Heart left ventricle (tissue), 16 donors: ENCODE results near the gene RUFY1. TPM values are rescaled to one million over a fixed set of nuclear protein-coding genes. Genes with fewer than 3 reads are reported as not detected.

ENCODE experiments used
- ATAC-seq, 4 donors: fragments of 200-7000 bp; cut with Tn5 transposase; one replicate each; pipeline ENCODE4 v1.9.1; 2020 to 2022; ENCODE audit warnings: moderate library complexity in 4 of 4, mild to moderate bottlenecking in 3 of 4, moderate number of reproducible peaks in 1 of 4
- DNase-seq, 5 donors: peaks; one replicate each; pipeline ENCODE4 v3.0.0-alpha.2; 2020
- H3K27ac ChIP-seq, 12 donors: fragments of 200-600 bp; sonication (generic) in 4 of 12; one replicate each; pipeline versions ENCODE4 v1.5.0 to v1.8.0; 2016 to 2022; ENCODE audit warnings: mild to moderate bottlenecking in 2 of 12
- H3K27me3 ChIP-seq, 9 donors: fragments of 200-600 bp; sonication (generic) in 2 of 9; one replicate each; pipeline versions ENCODE4 v1.5.1 to v1.8.0; 2016 to 2022; ENCODE audit warnings: mild to moderate bottlenecking in 3 of 9
- H3K36me3 ChIP-seq, 9 donors: fragments of 200-600 bp; sonication (generic) in 2 of 9; one replicate each; pipeline versions ENCODE4 v1.5.0 to v1.8.0; 2018 to 2022; ENCODE audit warnings: mild to moderate bottlenecking in 2 of 9
- H3K4me1 ChIP-seq, 12 donors: fragments of 200-600 bp; sonication (generic) in 4 of 12; one replicate each; pipeline versions ENCODE4 v1.5.0 to v1.8.0; 2016 to 2022; ENCODE audit warnings: mild to moderate bottlenecking in 3 of 12
- H3K4me3 ChIP-seq, 12 donors: fragments of 200-600 bp; sonication (generic) in 4 of 12; one replicate each; pipeline versions ENCODE4 v1.5.0 to v1.8.0; 2017 to 2022; ENCODE audit warnings: mild to moderate bottlenecking in 9 of 12, moderate library complexity in 4 of 12
- H3K9me3 ChIP-seq, 12 donors: fragments of 200-600 bp; sonication (generic) in 4 of 12; one replicate each; pipeline versions ENCODE4 v1.5.0 to v1.8.0; 2016 to 2022; ENCODE audit warnings: mild to moderate bottlenecking in 1 of 12
- CTCF ChIP-seq, 12 donors: fragments of 200-600 bp; sonication (generic) in 4 of 12; IDR thresholded peaks; one replicate each; pipeline versions ENCODE4 v1.5.0 to v1.8.0; 2018 to 2022; ENCODE audit warnings: antibody characterized with exemption in 12 of 12, mild to moderate bottlenecking in 5 of 12
- POLR2A ChIP-seq, 2 donors: fragments of 450-650 bp; IDR thresholded peaks; one replicate each; pipeline ENCODE4 v1.6.1; 2017; ENCODE audit warnings: antibody characterized with exemption in 2 of 2, mild to moderate bottlenecking in 2 of 2, moderate library complexity in 2 of 2
- WGBS, 4 donors: extraction: QIAGEN DNeasy Blood & Tissue Kit in 2 of 4; methylation state at CpG; one replicate each; pipeline versions ENCODE4 v1.1.5 to v1.1.7; 2013 to 2018; 5-methylcytosine and 5-hydroxymethylcytosine counted together
- intact Hi-C, 10 donors: fragments of 100-400 bp; cut with DNase I; formaldehyde crosslinking; loops; one replicate each; pipeline versions ENCODE4 v1.11.1 to v1.14.2; 2022
- polyA plus RNA-seq, 2 donors: library from polyadenylated mRNA; stranded (reverse); fragments of 200-250 nt; gene quantifications; one replicate each; pipeline ENCODE4 v1.2.3, GENCODE V29; 2013
- total RNA-seq, 9 donors: library from RNA; depleted of rRNA in 2 of 9; stranded (reverse); fragments of >200 nt in 2 of 9; fragmentation: NEBNext Ultra II Directional in 3 of 9; extraction: Animal tissue kit (Norgen Biotek cat#: 25700) in 3 of 9; gene quantifications; one replicate each; pipeline versions ENCODE4 v1.1.0 to v1.2.4, GENCODE V29; 2016 to 2023
- donor health status: ischemic (EF 13 %, LVEDD 7.1; RV severe dilation, severe dysfunction).
- donor health status: healthy with polysubstance abuse.
- donor health status: DM: no; HTN: yes; CAD: no.
- donor health status: DM: no; HTN: no; CAD: no.
- donor health status: ischemic (EF 25% LVEDD 6.9; RV normal size, moderate dysfunction).
- donor health status: ischemic (EF 25% LVEDD 5.7; RV mildly dilated, moderate dysfunction).
- donor health status: healthy.
- donor health status: DM: yes; HTN: yes; CAD: no.
- donor health status: ischemic (EF 35%, LVEDD 5.7; RV mildly dilated, moderate dysfunction).
- donor health status: nonischemic (EF 11% LVEDD 7.7; RV severe dilation, severe dysfunction).
- donor health status: DM: yes; HTN: yes; CAD: no.
- donor health status: PGD.
- donor health status: ischemic (EF 29% LVEDD 5.4; RV normal size, mild dysfunction).
- donor health status: nonischemic (EF 23%, LVEDD 6.1; RV moderate dilation, normal function).

RUFY1 gene
- total and polyA plus RNA-seq, 11 donors = 14.3 to 30.9 (median 24.2) TPM

GRCh38 chr5:179595916-179596315 lies 45.6 kb downstream of the RUFY1 start:
- Histone ChIP-seq H3K9me3 (no peaks in the 10 kb centered on the region), H3K4me1 (peaks cover 0 to 4% (median 0%) of the 10 kb centered on the region in 12 donors), H3K36me3 (peaks cover 2 to 100% (median 98%) of the 10 kb centered on the region in 9 donors), H3K4me3 (no peak overlapping the region), H3K27me3 (no peaks in the 10 kb centered on the region), H3K27ac (no peak overlapping the region)
- WGBS, 4 donors = 80 to 86% (median 84%) methylated on average over 6 of the region's 6 CpGs
- intact Hi-C loops = no loop called here
- DNase-seq (no peak), ATAC-seq (no peak)
- TF ChIP-seq CTCF (IDR thresholded peaks at IDR 0.05) = no peak
- no peak for TF ChIP-seq POLR2A (IDR thresholded peaks at IDR 0.05)

GRCh38 chr5:179596421-179596820 lies 46.1 kb downstream of the RUFY1 start:
- Histone ChIP-seq H3K4me1 (peaks cover 0 to 4% (median 0%) of the 10 kb centered on the region in 12 donors), H3K9me3 (no peaks in the 10 kb centered on the region), H3K36me3 (peaks cover 2 to 100% (median 98%) of the 10 kb centered on the region in 9 donors), H3K27ac (no peak overlapping the region), H3K27me3 (no peaks in the 10 kb centered on the region), H3K4me3 (no peak overlapping the region)
- WGBS, 4 donors = 89 to 92% (median 90%) methylated on average over 10 to 13 of the region's 13 CpGs
- DNase-seq (no peak), ATAC-seq (no peak)
- TF ChIP-seq CTCF (IDR thresholded peaks at IDR 0.05) (no peak), POLR2A (IDR thresholded peaks at IDR 0.05) (no peak)
- intact Hi-C loops = no loop called here

- no peak for ATAC-seq
- Histone ChIP-seq H3K9me3 (no peaks in the 10 kb centered on the region), H3K27ac (peak overlapping the region in 1 of 12 donors; percentile 67), H3K27me3 (no peaks in the 10 kb centered on the region), H3K4me1 (peaks cover 0 to 4% (median 0%) of the 10 kb centered on the region in 12 donors), H3K36me3 (peaks cover 2 to 100% (median 96%) of the 10 kb centered on the region in 9 donors), H3K4me3 (no peak overlapping the region)
- intact Hi-C loops = no loop called here
- no peak for DNase-seq
- TF ChIP-seq CTCF (IDR thresholded peaks at IDR 0.05) = no peak
- TF ChIP-seq POLR2A (IDR thresholded peaks at IDR 0.05) = no peak
- 81 to 93% (median 88%) methylated on average over 8 to 9 of the region's 9 CpGs for WGBS, 4 donors
Measured at GRCh38 chr5:179599100-179599499, 48.7 kb downstream of the RUFY1 start.

- H3K27me3 ChIP-seq = no peaks in the 10 kb centered on the region
- 89 to 97% (median 93%) methylated on average over 11 to 16 of the region's 16 CpGs for WGBS, 4 donors
- H3K36me3 ChIP-seq = peaks cover 2 to 100% (median 98%) of the 10 kb centered on the region in 9 donors
- ATAC-seq (peak in 1 of 4 donors; percentile 12), DNase-seq (no peak)
- H3K4me3 ChIP-seq = no peak overlapping the region
- intact Hi-C loops = no loop called here
- TF ChIP-seq CTCF (IDR thresholded peaks at IDR 0.05) = no peak
- TF ChIP-seq POLR2A (IDR thresholded peaks at IDR 0.05) = no peak
- H3K4me1 ChIP-seq = peaks cover 0 to 4% (median 0%) of the 10 kb centered on the region in 12 donors
- no peaks in the 10 kb centered on the region for H3K9me3 ChIP-seq
- peak overlapping the region in 1 of 12 donors; percentile 67 for H3K27ac ChIP-seq
Measured at GRCh38 chr5:179599566-179599965, 49.2 kb downstream of the RUFY1 start.
